NCI-H1436 treated with DMSO at 0.1 percent for 48 hours (cell line): ENCODE measurements around the gene TRPM5.

ENCODE experiments used
- DNase-seq: peaks from one replicate; lab custom pipeline; 2025; lab: John Stamatoyannopoulos, UW

Gene TRPM5

DNA sequence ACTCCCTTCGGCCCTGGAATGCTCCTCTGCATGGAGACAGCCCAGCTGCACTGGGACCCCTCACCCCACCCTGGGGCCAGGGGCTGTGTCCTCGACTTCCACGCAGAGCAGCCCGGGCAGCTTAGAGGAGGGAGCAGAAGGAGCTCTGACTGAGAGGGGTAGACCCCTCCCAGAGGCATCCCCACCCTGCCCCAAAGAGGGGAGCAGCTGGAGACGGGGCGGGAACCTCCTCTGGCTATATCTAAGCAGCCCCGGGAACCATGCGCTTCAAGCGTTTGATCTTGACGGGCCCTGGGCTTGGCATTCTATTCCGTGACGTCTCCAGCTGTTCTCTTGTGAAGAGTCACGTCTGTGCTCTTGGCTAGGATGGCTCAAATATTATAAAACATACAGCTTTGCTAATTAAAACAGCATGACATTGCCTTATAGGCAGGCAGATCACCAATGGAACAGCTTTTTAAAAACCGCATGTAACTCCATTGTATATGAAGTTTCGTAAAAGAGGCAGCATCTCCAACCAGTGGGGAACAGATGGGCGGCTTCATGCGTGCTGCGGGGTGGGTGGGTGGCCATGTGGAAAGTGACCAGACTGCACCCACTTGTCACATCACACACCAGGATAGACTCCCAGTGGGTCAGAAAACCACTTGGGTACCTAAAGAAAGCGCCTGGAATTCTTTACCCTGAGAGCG lies 8.2 kb upstream of the TRPM5 start:
- no peak for DNase-seq

DNA sequence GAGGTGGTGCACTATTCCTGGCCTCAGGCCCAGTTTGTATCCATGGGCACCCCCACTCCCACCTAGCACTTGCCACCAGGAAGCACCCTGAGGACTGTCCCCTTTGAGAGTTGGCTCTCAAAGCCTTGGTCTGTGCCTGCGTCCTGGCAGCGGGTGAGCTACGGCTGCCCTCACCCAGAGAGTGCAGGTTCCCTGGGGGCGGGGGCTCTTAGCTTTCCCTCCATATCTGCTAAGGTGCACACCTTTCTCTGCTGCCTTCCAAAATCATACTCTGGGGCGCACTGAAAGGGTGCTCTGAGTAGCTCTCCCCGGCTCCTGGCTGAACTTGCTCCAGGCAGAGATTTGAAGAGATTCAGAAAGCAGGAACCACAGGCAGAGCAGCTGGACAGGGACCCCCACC lies 7.6 kb upstream of the TRPM5 start:
- no peak for DNase-seq

- no peak for DNase-seq
These were observed 7.0 kb upstream of the TRPM5 start for GRCh38 chr11:2451336-2451735.

DNA sequence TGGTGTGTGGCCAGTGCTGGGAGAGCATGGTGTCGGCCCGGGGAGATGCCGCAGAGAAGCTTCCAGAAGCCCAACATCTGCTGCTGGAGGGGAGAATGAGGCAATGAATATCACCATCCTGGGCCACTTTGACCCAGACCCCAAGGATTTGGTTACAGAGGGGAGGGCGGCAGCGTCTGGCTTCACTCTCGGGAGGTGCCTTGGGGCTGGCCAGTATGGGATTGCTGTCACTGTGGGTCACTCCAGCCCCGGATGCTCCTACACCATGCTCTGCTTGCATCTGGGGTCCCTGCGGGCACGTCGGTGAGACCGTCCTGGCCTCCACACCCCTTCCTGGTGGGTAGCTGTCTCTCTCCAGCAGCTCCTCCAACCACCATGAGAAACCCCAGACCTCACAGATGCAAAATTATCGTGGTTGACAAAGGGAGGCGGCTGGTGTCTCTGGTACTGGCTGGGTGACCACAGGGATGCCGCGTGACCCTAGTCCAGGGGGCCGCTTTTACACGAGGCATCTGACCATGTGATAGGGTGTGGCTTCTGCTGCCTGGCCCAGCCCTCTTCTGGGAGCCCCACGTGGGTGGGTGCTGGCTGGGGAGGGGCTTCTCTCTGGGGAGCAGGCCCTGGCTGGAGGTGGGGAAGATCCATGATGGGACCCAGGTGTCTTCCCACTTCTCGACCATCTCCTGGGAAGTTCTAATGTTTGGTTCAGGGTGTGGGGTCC lies 6.2 kb upstream of the TRPM5 start:
- no peak for DNase-seq

DNA sequence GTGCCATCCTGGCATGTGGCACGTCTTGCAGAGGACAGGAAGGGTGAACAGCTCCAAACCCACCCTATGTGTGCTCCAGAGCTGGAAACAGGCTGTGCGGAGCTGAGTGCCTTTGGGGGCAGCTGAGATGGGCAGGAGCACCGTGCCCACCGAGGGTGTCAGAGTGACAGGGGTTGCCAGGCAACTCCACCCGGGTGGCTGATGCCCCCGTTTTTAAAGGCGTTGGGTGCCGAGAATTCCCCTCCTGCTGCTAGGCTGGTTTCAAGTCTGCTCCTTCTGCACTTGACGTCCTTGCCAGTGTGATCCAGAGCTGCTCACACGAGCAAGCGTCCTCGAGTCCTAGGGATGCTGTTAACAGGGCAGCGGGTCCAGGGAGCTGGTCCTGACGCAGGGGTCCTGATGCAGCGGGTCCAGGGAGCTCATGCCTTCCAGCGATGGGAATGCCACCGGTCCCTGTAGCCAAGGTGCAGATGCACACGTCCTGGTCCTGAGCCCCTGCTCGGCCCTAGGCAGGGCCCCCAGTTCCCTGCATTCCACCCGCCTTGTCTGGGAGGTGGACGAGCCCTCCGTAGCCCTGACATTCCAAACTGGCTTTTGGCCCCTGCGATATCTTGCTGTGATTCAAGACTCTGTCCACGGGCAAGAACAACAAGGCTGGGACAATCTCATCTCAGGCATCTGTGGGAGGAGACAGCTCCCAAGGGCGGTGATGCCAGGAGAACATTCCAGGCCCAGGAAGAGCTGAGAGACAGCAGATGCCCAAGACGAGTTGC lies 5.4 kb upstream of the TRPM5 start:
- no peak for DNase-seq

GRCh38 chr11:2448661-2449547 lies 4.6 kb upstream of the TRPM5 start:
- no peak for DNase-seq

GRCh38 chr11:2447951-2448650 lies 3.8 kb upstream of the TRPM5 start:
- no peak for DNase-seq

GRCh38 chr11:2447253-2447950 lies 3.1 kb upstream of the TRPM5 start:
- DNase-seq, result no peak

DNA sequence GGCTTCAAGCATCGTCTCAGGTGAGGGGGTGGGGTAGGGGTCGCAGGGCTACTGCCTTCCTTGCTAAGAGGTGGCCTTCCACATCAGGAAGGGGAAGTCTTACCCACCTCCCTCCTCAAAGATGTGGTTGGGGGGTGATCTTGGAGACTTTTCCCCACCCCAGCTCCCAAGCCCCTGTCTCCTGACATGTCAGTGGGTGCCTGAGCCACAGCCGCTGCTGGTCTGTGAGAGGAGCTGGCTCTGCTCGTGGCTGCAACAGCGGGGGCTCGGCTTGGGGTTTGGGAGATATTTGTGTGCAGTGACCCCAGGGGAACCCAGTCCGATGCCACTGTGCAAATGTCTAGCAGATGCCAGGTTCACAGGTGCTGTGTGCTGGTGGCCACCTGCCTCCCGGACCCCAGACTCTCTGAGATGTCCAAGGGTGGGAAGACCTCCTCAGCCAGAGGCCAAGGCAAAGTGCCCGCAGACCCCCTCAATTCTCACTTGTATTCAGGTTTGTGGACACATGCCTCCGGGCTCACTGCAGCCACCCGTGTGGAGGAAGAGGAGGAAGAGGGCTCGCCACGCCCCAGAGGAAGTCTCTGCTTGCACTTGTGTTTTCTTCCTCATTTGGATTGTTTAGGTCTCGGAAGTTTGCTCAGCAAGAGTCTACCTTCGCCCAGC lies 2.4 kb upstream of the TRPM5 start:
- DNase-seq, result no peak

GRCh38 chr11:2445746-2446551 lies 1.6 kb upstream of the TRPM5 start:
- DNase-seq, result no peak

DNA sequence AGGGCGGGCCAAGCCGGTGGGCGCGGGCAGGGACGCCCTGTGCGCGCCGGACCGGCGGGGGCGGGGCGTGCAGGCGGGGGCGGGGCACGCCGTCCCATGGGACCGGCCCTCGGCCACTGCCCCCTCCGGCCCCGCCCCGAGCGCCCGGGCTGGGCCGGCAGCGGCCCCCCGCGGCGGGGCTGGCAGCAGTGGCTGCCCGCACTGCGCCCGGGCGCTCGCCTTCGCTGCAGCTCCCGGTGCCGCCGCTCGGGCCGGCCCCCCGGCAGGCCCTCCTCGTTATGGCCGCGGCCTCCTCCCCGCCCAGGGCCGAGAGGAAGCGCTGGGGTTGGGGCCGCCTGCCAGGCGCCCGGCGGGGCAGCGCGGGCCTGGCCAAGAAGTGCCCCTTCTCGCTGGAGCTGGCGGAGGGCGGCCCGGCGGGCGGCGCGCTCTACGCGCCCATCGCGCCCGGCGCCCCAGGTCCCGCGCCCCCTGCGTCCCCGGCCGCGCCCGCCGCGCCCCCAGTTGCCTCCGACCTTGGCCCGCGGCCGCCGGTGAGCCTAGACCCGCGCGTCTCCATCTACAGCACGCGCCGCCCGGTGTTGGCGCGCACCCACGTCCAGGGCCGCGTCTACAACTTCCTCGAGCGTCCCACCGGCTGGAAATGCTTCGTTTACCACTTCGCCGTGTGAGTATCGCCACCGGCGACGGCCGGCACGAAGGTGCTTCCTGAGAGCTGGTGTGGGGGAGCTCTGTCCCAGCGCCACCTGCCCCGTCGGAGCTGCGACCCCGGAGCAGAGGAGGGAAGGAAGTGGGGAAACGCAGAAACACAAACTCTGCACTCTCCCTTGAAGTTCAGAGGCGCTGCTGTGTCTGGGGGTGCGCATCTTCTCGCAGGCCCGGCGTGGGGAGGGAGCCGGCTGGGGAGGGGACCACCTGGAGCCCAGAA lies 769 bp upstream of the TRPM5 start, which contains the start of gene KCNQ1:
TSS of gene KCNQ1 (plus strand) at position 188 of the 925 bp plus-strand sequence. CDS start at position 279, 91 bp downstream.
- DNase-seq, result no peak

DNA sequence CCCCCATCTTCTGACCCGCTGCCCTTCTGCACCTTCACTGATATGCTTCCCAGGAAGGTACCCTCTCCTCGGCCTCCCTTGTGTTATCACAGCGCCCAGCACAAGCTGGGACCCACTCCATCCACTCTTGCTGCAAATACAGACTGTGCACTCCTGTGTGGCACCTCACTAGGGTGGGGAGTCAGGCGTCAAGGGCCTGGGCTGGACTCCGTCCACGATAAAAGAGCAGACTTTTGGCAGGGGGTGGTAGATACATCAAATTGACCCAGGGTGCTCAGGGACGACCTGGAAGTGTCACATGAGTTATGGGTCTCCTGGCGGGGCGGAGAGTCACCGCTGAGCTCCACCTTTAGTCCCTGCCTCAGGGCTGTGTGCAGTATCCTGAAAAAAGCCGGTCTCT lies 908 bp downstream of the TRPM5 start:
- DNase-seq, result no peak

- no peak for DNase-seq
These were observed 1.7 kb downstream of the TRPM5 start for GRCh38 chr11:2442589-2442988.

- no peak for DNase-seq
These were observed 3.1 kb downstream of the TRPM5 start for GRCh38 chr11:2441171-2441570.

DNA sequence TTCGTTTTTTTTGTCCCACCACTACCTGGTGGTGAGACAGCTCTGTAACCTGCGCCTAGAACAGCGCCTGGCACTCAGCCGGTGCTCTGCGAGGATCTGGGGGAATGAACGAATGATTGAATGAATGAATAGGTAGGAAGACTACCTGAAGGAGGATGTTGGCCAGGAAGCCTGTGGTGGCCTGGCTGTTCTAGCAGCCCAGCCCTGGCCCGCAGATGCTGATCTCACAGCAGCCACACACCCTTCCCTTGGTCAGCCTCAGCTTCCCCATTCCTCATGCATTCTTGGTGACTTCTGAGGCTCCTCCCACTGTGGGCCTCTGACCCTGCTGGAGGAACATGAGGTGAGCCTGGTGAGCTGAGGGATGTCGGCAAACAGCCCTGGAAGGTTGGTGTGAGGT lies 3.7 kb downstream of the TRPM5 start:
- no peak for DNase-seq

DNA sequence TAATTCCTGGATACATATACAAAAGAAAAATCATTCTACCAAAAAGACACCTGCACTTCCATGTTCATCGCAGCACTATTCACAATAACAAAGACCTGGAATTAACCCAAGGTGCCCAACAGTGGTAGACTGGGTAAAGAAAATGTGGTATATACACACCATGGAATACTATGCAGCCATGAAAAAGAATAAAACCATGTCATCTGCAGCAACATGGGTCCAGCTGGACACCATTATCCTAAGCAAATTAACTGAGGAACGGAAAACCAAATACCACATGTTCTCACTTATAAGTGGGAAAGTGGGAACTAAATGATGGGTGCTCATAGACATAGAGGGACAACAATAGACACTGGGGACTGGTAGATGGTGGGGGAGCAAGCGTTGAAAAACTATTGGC lies 4.5 kb downstream of the TRPM5 start:
- DNase-seq, result no peak

DNA sequence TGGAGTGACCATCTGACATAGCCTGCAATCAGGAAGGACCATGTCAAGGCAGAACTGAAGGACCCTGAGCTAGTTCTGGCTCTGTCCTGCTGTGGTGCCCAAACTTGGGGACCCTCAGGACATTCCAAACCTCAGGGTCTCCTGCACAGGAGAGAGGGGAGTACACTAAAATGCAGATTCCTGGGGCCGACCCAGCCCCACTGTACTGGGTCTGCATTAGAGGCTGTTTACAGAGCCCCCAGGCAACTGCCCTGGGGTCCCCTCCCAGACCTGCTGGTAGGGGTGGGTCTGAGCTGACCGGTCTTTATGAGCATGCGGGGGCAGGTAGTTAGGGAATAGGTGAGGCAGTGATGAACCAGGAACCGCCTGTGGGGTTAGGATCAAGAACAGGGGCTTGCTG lies 6.8 kb downstream of the TRPM5 start:
- no peak for DNase-seq

DNA sequence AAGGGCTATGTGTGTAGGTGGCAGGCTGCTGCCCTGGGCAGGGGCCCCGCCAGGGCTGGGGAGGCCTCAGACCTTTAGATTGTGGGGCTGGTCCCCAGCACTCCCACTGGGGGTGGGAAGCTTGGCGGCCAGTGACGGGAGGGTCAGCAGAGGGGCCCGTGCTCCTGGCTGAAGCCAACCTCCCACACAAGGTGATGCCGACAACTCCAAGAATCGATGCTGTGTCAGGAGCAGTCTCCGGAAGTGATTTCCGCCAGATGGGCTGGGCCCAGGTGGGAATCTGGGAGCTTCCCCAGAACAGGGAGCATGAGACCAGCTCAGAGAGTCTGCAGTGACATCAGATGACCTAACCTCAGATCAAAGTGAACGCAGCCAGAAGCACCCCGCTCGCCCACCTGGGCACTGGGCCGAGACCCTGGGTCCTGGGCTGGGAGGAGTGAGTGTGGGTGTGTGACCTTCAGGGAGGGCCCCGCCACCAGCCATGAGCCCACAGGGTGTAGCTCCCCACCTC lies 7.7 kb downstream of the TRPM5 start:
- no peak for DNase-seq
